AG09319 (cell line): ENCODE data around the gene ADIPOR2.

ENCODE experiments used
- DNase-seq: peaks from one replicate; pipeline ENCODE4 v3.0.0-alpha.2; 2010; ENCODE audit warnings: low read depth; ENCODE audit errors: extremely low read depth
- CTCF ChIP-seq: IDR thresholded peaks from 2 replicates; pipeline ENCODE4 v1.5.1; 2011; ENCODE audit warnings: low read depth, mild to moderate bottlenecking, inconsistent platforms, low read length, moderate library complexity

Gene ADIPOR2

GRCh38 chr12:1792406-1792805 lies 101.5 kb downstream of the ADIPOR2 start:
- DNase-seq = no peak
- TF ChIP-seq CTCF = no peak

- DNase-seq = no peak
- TF ChIP-seq CTCF = no peak
Measured at GRCh38 chr12:1793426-1794210, 102.7 kb downstream of the ADIPOR2 start.

GRCh38 chr12:1794440-1795090 lies 103.7 kb downstream of the ADIPOR2 start:
- DNase-seq = no peak
- TF ChIP-seq CTCF = no peak

- TF ChIP-seq CTCF = no peak
- no peak for DNase-seq
Measured at GRCh38 chr12:1795221-1795784, 104.4 kb downstream of the ADIPOR2 start.

GRCh38 chr12:1795785-1796514 lies 105.1 kb downstream of the ADIPOR2 start:
- DNase-seq = peak; percentile 71

GRCh38 chr12:1796515-1797010 lies 105.7 kb downstream of the ADIPOR2 start:
- DNase-seq = no peak
- no peak for TF ChIP-seq CTCF

More at GRCh38 chr12:1795785-1796514, 105.1 kb downstream of the ADIPOR2 start:
- TF ChIP-seq CTCF = peak; percentile 56
